ENCODE data around the gene MPC1.
"Not testable (repeated sequence)": the region's sequence is repeated elsewhere in the genome, so short reads cannot be mapped to it uniquely, and the experiment has no call there.

The MPC1 gene

DNA sequence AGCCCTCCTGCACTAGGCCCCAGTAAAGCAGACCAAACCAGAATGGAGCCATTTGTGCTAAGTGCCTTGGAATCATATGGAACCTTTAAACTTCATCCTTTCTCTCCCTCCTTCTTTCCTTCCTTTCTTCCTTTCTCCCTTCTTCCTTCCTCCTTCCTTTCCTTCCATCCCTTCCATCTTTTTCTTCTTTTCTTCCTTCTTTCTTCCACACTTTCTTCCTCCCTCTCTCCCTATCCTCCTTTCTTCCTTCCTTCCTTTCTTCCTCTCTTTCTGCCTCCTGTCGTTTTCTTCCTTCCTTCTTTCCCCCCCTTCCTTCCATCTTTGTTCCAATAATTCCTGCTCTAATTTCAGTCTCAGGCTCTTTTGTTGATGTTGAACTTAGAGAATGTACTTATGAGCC lies 29.2 kb downstream of the MPC1 start:
- Mint-ChIP-seq H3K27ac (no peak overlapping the region), H3K4me3 (no peak overlapping the region), H3K27me3 (peaks cover 11% of the 10 kb centered on the region), H3K9me3 (peaks cover 34% of the 10 kb centered on the region), H3K36me3 (ENCODE audit: low read depth) (no peaks in the 10 kb centered on the region), H3K4me1 (peaks cover 4% of the 10 kb centered on the region)
- DNase-seq = no peak
- ATAC-seq = no peak

DNA sequence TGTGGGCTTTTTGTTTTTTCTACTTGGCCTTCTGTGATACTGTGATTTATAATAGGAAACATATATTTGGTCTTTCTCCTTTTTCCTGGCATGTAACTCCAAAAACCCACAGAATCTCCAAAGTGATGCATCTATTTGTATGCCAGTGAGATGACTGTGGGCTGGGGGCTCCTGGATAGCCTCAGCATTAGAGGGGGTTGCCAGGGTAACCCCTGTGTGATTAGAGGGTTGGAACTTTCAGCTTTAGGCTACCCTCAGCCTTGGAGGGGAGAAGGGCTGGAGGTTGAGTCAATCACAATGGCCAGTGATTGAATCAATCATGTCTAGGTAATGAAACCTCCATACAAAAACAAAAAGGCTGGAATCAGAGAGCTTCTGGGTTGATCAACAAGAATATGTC lies 29.8 kb downstream of the MPC1 start:
- Mint-ChIP-seq H3K27ac (no peak overlapping the region), H3K27me3 (peaks cover 7% of the 10 kb centered on the region), H3K4me3 (no peak overlapping the region), H3K36me3 (ENCODE audit: low read depth) (no peaks in the 10 kb centered on the region), H3K9me3 (peaks cover 29% of the 10 kb centered on the region), H3K4me1 (peaks cover 10% of the 10 kb centered on the region)
- ATAC-seq = no peak
- DNase-seq = no peak

DNA sequence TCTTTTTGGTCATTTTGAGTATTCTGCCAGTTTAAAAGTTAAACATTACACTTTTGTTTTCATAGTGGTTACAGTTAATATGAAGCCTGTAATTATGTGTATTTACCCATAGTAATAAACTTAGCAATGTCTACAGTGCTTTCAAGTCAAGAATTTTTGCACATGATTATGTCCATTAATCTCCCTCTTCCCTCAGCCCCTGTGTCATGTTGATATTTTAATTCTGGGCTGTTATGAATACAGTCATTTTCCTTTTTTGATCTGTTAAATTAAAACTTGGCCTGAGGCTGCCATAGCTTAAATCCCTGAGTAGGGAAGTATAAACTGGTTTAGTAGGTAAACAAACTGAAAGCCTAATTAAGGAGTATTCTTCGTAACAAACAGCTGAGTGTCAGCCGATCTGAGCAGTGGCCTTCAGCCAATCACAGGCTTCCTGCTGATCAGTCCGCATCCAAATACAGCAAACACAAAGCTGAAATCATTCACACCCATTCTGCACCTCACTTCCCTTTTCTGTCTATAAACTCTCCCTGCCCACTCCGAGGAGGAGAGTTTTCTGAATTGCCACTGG lies 30.9 kb downstream of the MPC1 start:
- ATAC-seq (no peak), DNase-seq (no peak)
- H3K9me3 Mint-ChIP-seq = peaks cover 27% of the 10 kb centered on the region
- H3K27ac Mint-ChIP-seq = no peak overlapping the region
- no peaks in the 10 kb centered on the region for H3K36me3 Mint-ChIP-seq (ENCODE audit: low read depth)
- peaks cover 19% of the 10 kb centered on the region for H3K4me1 Mint-ChIP-seq
- peak overlapping the region; percentile 15 for H3K4me3 Mint-ChIP-seq
- H3K27me3 Mint-ChIP-seq = peaks cover 5% of the 10 kb centered on the region

DNA sequence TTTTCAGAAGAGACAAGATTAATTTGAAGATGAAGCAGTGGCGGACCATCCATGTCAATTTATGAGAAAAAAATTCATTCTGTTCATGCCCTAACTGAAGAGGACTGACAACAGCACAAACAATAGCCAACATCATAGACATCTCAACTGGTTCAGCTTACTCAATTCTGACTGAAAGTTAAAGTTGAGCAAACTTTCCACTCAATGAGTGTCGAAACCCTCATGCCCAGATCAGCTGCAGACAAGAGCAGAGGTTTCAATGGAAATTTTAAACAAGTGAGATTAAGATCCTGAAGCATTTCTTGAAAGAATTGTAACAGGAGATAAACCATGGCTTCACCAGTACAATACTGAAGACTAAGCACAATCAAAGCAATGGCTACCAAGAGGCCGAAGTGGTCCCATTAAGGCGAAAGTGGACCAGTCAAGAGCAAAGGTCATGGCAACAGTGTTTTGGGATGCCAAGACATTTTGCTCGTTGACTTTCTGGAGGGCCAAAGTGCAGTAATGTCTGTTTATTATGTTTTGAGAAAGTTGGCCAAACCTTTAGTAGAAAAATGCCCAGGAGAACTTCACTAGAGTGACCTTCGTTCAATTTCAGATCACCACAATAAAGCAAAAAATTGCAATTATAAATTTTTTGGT lies 34.3 kb downstream of the MPC1 start:
- DNase-seq = no peak
- Mint-ChIP-seq H3K36me3 (ENCODE audit: low read depth) (no peaks in the 10 kb centered on the region), H3K4me3 (no peak overlapping the region), H3K27ac (peak overlapping the region; percentile 24), H3K9me3 (peaks cover 27% of the 10 kb centered on the region), H3K4me1 (peaks cover 20% of the 10 kb centered on the region), H3K27me3 (peaks cover 2% of the 10 kb centered on the region)
- ATAC-seq = peak; percentile 69

DNA sequence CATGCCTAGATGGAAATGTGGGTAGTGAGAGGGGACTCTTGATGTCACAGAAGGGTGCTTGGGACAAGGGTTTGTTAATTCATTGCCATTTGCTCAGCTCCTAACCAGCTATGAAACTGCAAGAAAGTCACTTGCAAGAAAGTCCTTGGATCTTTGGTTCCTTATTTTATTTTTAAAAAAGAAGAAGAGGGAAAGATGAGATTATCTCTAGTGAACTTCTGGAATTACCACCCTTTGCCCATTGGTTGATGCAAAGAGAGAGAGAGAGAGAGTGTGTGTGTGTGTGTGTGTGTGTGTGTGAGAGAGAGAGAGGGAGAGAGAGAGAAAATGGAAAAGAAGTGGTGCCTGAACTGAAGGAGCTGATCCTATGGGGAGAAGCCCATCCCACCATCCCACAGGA lies 35.8 kb downstream of the MPC1 start:
- H3K4me3 Mint-ChIP-seq = no peak overlapping the region
- peaks cover 22% of the 10 kb centered on the region for H3K4me1 Mint-ChIP-seq
- peaks cover 25% of the 10 kb centered on the region for H3K9me3 Mint-ChIP-seq
- no peak for DNase-seq
- peaks cover 2% of the 10 kb centered on the region for H3K27me3 Mint-ChIP-seq
- no peak overlapping the region for H3K27ac Mint-ChIP-seq
- no peak for ATAC-seq
- no peaks in the 10 kb centered on the region for H3K36me3 Mint-ChIP-seq (ENCODE audit: low read depth)

DNA sequence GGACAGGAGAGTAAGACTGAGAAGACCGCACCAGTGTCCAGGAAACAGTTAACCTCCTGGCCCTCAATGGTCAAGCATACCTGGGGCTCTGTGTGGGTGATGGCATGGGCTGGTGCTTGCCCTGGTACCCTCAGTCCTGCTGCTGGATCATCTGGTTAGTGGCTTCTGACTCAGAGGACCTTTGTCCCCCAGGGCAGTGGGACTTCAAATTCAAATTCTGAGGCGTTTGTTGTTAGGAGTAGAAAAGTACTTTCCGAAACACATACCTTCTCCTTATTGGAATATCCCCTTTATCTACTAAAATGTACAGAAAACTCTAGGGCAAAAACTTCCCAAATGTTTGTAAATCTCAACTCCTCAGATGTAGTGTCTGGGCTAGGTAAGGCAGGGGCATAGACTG lies 36.3 kb downstream of the MPC1 start:
- H3K4me3 Mint-ChIP-seq = no peak overlapping the region
- DNase-seq (no peak), ATAC-seq (no peak)
- no peaks in the 10 kb centered on the region for H3K36me3 Mint-ChIP-seq (ENCODE audit: low read depth)
- peaks cover 21% of the 10 kb centered on the region for H3K9me3 Mint-ChIP-seq
- peaks cover 25% of the 10 kb centered on the region for H3K4me1 Mint-ChIP-seq
- H3K27me3 Mint-ChIP-seq = peaks cover 2% of the 10 kb centered on the region
- no peak overlapping the region for H3K27ac Mint-ChIP-seq

DNA sequence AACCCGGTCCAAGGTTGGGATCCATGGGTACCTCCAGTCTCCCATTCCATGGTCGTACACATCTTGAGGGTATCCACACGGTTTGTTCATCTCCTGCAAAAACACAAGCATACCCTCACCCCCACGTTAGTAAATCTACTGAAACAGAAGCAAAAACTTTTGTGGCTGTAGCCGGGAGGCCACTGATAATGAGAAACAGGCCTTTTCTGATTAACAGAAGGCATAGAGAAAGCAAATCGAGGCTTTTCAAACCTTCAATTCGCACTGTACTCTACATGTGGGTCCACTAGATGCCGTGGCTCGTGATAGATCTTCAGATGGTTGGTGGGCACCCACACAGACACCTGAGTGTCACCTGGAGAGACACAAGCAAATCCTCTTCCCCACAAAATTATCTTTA lies 37.1 kb downstream of the MPC1 start:
- H3K9me3 Mint-ChIP-seq = peaks cover 14% of the 10 kb centered on the region
- ATAC-seq; H3K27ac Mint-ChIP-seq; H3K27me3 Mint-ChIP-seq; H3K36me3 Mint-ChIP-seq (ENCODE audit: low read depth); DNase-seq; H3K4me3 Mint-ChIP-seq: not testable (repeated sequence)
- peaks cover 27% of the 10 kb centered on the region for H3K4me1 Mint-ChIP-seq

DNA sequence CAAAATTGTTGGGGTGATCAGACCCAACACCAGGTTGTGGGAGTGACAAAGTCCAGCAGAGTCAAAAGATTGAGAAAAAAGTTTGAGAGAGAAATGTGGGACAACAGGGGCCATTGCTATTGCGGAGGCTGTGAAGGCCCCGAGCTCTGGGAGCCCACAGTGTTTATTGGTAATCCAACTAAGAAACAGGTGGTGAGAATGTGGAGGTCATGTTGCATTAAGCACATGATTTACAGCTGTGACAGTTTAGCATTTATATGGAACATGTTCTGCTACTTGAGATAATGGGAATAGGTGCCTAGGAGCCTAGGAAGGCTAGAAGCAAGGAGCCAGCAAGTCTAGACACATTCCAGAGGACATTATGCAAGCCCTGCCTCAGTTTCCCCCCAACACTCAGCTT lies 37.8 kb downstream of the MPC1 start:
- H3K27me3 Mint-ChIP-seq; H3K9me3 Mint-ChIP-seq; H3K27ac Mint-ChIP-seq; ATAC-seq; H3K36me3 Mint-ChIP-seq (ENCODE audit: low read depth); DNase-seq; H3K4me3 Mint-ChIP-seq: not testable (repeated sequence)
- peaks cover 27% of the 10 kb centered on the region for H3K4me1 Mint-ChIP-seq

DNA sequence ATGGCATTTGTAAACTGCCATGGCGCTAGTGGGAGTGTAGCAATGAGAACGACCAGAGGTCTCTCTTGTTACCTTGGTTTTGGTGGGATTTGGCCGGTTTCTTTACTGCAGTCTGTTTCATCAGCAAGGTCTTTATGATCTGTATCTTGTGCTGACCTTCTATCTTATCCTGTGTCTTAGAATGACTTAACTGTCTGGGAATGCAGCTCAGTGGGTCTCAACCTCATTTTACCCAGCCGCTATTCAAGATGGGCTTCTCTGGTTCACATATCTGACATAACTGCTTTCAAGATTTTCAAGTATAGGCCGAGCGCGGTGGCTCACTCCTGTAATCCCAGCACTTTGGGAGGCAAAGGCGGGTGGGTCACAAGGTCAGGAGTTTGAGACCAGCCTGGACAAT lies 38.5 kb downstream of the MPC1 start:
- peaks cover 27% of the 10 kb centered on the region for H3K4me1 Mint-ChIP-seq
- H3K36me3 Mint-ChIP-seq (ENCODE audit: low read depth) = no peaks in the 10 kb centered on the region
- H3K4me3 Mint-ChIP-seq = no peak overlapping the region
- ATAC-seq = no peak
- H3K27me3 Mint-ChIP-seq = no peaks in the 10 kb centered on the region
- H3K27ac Mint-ChIP-seq = no peak overlapping the region
- no peak for DNase-seq
- peaks cover 3% of the 10 kb centered on the region for H3K9me3 Mint-ChIP-seq

DNA sequence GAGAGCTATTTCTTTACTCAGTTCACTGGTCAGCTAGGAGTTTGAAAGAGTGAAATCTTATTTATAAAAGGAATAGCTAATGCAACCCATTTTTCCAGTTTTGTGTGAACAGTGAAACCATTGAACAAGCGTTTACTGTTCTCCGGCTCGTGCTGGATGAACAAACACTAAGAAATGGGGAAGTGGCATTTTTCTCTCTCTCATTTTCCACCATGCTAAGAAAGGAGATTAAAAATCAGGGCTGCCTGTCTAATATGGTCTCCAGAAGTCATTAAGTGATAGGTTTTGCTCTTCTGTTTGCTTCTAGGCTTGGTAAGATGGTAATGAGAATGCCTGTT lies 39.6 kb downstream of the MPC1 start:
- Mint-ChIP-seq H3K36me3 (ENCODE audit: low read depth) (peaks cover 4% of the 10 kb centered on the region), H3K4me1 (peaks cover 25% of the 10 kb centered on the region), H3K9me3 (no peaks in the 10 kb centered on the region), H3K4me3 (peak overlapping the region; percentile 89), H3K27ac (peak overlapping the region; percentile 61), H3K27me3 (no peaks in the 10 kb centered on the region)
- no peak for ATAC-seq
- DNase-seq = no peak

DNA sequence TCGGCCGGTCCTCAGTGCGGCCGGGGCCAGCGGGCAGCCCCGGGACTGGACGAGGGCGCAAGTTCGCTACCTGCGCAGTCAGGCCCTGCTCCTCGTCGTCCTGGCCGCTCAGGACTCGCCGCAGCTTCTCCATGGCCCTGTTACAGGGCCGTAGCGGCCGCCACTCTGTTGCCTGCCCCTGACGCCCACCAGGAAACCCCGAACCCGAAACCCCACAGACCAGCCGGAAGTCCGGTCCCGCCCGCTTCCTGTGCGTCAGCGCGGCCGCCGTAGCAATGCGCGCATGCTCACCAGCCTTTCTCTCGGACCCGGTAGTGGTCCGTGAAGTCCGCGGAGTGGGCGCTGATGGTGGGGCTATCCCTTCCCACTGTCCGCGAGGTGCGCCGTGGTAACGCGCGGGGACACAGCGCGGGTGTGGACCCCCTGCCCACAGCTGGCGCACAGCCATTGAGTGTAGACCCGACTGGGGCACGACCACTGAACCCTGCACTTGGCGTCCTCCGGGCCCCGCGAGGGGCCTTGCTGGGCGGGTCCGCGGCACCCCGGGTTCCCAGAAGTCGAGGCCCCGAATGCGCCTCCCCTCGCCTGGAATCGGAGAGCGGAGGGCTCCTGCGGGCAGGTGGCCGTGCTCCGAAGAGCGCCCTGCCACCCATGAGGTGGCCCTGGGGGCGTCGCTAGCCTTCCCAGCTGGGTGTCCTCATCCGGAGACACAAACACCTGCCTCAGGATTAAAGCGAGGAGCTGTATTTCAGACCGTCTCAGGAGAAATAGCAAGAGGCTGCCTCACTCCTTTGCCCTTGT lies 40.2 kb downstream of the MPC1 start, which contains the start of gene SFT2D1:
TSS of gene SFT2D1 (minus strand) at position 197 of the 801 bp plus-strand sequence. CDS start at position 133, 64 bp downstream.
- H3K36me3 Mint-ChIP-seq (ENCODE audit: low read depth) = peaks cover 9% of the 10 kb centered on the region
- peaks cover 25% of the 10 kb centered on the region for H3K4me1 Mint-ChIP-seq
- H3K4me3 Mint-ChIP-seq = peak within 1 kb of the TSS; percentile 89
- peak; percentile 83 for ATAC-seq
- no peaks in the 10 kb centered on the region for H3K9me3 Mint-ChIP-seq
- no peaks in the 10 kb centered on the region for H3K27me3 Mint-ChIP-seq
- peak; percentile 90 for DNase-seq
- peak within 1 kb of the TSS; percentile 86 for H3K27ac Mint-ChIP-seq

DNA sequence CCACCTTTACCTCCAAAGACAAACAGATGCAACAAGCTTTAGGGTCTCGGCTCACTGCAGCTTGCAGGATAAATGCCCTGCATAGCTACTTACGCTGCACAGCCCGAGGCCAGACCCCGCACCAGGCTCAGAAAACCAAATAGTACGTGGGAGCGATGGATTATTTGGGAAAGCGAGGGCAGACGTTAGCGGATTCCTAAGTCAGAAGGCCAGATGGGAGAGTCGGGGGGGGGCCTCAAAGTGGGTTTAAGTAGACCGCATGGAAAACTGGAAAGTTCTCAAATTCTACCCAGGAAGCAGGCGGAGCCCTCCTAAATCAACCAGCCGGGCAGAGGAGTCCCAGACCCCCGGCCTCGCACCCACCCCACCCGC lies 40.8 kb downstream of the MPC1 start:
- ATAC-seq (peak; percentile 17), DNase-seq (peak; percentile 22)
- peak overlapping the region; percentile 89 for H3K4me3 Mint-ChIP-seq
- no peaks in the 10 kb centered on the region for H3K9me3 Mint-ChIP-seq
- peaks cover 25% of the 10 kb centered on the region for H3K4me1 Mint-ChIP-seq
- H3K27ac Mint-ChIP-seq = peak overlapping the region; percentile 86
- H3K36me3 Mint-ChIP-seq (ENCODE audit: low read depth) = peaks cover 13% of the 10 kb centered on the region
- H3K27me3 Mint-ChIP-seq = no peaks in the 10 kb centered on the region

DNA sequence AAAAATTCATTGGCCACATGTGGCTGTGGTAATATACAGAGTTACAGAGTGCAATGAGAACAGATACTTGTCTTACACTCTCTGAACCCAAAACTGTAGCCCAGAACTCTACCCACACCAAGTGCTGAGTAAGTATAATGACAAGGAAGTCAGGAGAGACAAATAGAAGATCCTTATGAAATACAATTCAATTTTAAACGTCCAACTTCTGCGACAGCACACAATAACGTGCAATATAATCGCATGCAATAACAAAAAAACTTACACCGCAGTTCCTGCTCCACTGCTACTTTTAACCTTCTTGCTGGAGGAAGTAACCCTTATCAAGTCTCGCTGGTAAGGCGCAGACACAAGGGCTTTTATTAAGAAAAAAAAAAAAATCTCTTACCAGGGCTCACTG lies 41.3 kb downstream of the MPC1 start:
- H3K27me3 Mint-ChIP-seq = no peaks in the 10 kb centered on the region
- no peaks in the 10 kb centered on the region for H3K9me3 Mint-ChIP-seq
- H3K4me3 Mint-ChIP-seq = peak overlapping the region; percentile 89
- peaks cover 28% of the 10 kb centered on the region for H3K4me1 Mint-ChIP-seq
- peaks cover 17% of the 10 kb centered on the region for H3K36me3 Mint-ChIP-seq (ENCODE audit: low read depth)
- peak overlapping the region; percentile 86 for H3K27ac Mint-ChIP-seq
- no peak for DNase-seq
- no peak for ATAC-seq

DNA sequence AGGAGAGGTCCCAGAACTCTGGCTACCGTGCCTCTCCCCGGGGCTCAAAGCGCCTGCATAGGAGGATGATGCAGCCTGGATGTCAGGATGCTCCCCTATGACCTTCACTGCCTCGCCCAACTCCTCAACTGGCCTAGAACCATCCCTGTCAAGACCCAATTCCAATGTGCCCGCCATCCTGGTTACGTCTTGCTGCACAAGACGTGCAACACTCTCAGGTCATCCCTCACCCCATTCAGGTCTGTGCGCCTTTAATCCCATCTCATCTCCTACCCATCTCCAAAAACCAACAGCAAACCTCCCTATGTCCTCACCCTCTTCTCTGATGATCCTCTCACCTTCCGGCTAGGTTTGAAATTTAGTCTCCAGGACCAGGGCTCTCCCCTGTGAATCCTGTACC lies 43.9 kb downstream of the MPC1 start:
- Mint-ChIP-seq H3K36me3 (ENCODE audit: low read depth) (peaks cover 37% of the 10 kb centered on the region), H3K27ac (no peak overlapping the region), H3K27me3 (no peaks in the 10 kb centered on the region), H3K4me1 (peaks cover 54% of the 10 kb centered on the region), H3K4me3 (no peak overlapping the region), H3K9me3 (no peaks in the 10 kb centered on the region)
- DNase-seq = no peak
- no peak for ATAC-seq

DNA sequence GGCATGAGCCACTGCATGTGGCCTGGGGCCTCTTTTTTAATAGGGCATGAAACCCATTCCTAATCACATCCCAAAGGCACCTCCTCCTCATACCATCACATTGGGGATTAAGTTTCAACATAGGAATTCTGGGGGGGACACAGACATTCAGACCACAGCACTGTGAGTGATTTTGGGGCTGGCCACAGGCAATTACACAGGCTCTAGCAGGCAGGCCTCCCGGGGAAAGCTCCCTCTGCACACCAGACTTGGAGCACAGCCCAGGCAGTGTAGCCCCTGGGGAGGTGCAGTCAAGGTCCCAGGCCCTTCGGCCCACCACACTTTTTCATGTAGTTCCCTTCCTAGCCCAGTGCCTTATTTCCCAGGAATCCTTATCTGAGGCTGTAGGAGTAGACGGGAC lies 45.9 kb downstream of the MPC1 start:
- no peak overlapping the region for H3K27ac Mint-ChIP-seq

More for the DNA sequence above, 45.9 kb downstream of the MPC1 start:
- Mint-ChIP-seq H3K4me1 (peaks cover 67% of the 10 kb centered on the region), H3K36me3 (ENCODE audit: low read depth) (peaks cover 45% of the 10 kb centered on the region), H3K4me3 (no peak overlapping the region), H3K27me3 (no peaks in the 10 kb centered on the region), H3K9me3 (no peaks in the 10 kb centered on the region)
- DNase-seq (no peak), ATAC-seq (no peak)
